Activated CD4-positive, CD25-positive, alpha-beta regulatory T cell treated with anti-CD3 and anti-CD28 coated beads, Interleukin-2, amount 50 U/mL, for 16 hours (primary cell): ENCODE results near the gene COQ2.
"Not testable (repeated sequence)": the region's sequence is repeated elsewhere in the genome, so short reads cannot be mapped to it uniquely, and the experiment has no call there.

Experiments used
- DNase-seq: peaks from one replicate; pipeline ENCODE4 v3.0.0-alpha.2; 2020; ENCODE audit warnings: low read depth, low spot score

Gene COQ2, protein sequence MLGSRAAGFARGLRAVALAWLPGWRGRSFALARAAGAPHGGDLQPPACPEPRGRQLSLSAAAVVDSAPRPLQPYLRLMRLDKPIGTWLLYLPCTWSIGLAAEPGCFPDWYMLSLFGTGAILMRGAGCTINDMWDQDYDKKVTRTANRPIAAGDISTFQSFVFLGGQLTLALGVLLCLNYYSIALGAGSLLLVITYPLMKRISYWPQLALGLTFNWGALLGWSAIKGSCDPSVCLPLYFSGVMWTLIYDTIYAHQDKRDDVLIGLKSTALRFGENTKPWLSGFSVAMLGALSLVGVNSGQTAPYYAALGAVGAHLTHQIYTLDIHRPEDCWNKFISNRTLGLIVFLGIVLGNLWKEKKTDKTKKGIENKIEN

DNA sequence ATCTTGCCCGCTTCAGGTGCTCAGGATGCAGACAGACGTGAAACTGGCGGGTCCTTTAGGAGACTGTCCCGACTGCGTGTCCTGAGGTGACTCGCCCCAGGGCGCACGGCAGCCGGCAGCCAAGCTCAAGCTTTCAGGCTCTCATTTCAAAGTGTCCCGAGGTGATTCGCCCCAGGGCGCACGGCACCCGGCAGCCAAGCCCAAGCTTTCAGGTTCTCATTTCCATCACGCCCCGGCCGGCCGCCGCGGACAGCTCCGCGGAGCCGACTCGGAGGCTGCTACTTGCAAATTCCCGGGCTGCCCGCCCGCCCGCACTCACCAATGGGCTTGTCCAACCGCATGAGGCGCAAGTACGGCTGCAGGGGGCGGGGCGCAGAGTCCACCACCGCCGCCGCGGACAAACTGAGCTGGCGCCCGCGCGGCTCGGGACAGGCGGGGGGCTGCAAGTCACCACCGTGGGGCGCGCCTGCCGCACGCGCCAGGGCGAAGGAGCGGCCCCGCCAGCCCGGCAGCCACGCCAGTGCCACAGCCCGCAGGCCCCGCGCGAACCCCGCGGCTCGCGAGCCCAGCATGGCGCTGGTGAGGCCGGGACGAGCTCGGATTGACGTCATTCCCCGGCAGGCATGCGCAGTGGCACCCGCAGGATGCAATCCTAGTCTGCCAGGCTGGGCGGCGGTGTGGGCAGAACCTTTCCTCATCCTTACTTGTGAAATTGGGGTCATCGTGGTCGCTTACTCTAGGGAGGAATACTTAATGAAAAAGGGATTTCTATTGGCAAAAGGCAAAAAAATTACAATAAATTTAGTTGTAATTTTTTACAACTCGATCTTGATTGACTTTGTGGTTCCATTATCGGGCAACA is at the start of gene COQ2:
Gene COQ2, minus strand, starts transcription at position 606 of the 862 bp plus-strand sequence. Its CDS starts 34 bp downstream, at position 572.
- DNase-seq = peak; percentile 87

DNA sequence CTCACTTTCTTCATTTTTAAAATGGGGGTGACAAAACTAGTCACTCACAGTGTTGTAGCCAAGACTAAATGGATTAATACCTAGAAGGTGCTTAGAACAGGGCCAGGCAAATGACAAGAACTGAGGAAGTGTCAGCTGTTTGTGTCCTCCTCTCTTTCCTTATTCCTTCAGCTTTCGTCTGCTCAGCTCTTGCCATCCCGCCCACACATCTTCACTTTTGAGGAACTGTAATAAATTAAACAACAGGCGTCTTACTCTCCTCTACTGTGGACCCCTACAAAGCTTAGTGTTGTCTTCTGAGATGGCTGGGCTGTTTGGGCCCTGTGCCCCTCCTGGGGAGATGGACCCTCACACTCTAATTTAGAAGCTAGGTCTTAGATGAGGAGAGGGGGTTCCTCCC is 47.4 kb upstream of the COQ2 start:
- no peak for DNase-seq

DNA sequence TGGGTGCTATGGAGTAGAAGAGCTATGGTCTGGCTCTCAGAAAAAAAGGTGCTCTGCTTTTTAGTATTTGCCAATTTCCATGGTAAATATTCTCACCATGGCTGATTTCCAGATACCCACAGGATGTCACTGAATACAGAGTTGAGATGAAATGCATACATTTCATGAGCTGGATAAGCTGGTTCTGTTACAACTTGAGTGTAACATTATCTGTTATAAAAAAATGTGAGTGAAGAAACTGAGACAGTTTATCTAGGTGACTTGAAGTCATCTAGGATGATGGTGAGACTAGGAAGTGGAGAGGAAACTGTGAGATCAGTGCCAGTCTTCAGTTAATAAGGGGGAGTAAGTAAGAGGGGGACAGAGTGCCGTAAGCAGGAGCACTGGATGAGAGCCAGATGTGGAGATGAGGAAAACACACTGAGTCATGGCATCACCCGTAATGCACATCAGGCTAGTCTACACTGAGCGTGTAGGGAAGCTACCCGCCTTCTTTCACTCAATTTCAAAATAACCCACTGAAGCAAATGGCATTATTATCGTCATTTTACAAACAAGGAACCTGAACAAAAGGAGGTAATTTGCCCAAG is 45.0 kb upstream of the COQ2 start:
- DNase-seq = no peak

DNA sequence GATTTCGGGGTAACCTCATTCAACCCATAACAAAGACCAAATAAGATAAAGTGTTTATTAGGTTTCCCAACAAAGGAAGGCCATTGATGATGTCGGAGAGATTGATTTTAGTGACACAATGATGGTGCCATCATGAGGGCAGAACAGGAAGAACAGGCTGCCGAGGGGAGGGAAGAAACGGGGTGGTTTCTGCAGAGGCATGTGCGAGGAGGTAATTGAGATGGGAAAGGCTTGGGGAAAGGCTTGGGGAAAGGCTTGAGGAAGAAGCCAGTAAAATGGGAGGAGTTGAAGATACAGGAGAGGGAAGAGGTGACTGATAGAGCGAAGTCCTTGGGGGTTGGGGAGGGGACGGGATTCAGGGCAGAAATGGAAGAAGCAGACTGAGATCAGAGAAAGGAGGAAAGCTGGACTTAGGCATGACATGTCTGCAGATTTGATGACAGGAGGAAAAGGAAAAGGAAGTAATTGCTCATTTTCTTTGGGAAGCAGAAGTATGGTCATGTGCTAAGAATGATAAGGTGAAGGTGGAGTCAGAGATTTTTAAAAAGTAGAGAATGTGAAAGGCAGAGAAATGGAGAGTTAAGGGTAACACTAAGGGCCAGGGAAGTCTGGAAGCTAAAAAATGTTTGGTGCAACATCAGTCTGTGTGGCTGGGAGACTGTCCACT is 44.1 kb upstream of the COQ2 start:
- no peak for DNase-seq

DNA sequence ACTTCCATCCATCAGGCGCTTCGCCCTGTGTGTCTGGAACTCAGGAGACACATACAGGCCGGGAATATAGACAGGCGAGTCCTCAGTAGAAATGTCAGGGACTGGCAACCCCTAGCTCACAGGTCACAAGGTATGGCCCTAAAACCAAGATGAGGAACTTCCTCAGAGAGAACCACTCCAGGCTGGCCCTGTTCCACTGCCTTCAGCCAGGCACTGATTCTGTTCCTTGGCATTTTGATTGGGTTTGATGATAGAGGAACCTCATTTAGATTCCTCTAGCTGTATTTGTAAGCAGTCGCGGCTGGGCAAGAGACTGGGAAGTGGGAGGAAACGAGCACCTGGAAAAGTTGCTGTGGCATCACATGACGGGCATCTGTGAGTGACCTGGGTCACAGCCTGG is 41.9 kb upstream of the COQ2 start:
- no peak for DNase-seq

DNA sequence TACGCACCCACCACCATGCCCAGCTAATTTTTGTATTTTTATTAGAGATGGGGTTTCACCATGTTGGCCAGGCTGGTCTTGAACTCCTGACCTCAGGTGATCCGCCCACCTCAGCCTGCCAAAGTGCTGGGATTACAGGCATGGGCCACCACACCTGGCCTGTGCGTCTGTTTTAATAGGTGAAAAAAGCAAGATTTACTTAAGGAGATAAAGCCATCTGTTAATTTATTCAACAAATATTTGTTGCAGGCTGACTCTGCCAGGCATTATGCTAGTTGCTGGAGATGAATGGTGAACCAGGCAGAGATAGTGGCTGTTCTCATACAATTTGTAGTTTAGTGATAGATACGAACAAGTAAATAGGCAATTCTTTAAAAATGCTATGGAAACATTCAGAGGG is 40.7 kb upstream of the COQ2 start:
- DNase-seq = not testable (repeated sequence)

DNA sequence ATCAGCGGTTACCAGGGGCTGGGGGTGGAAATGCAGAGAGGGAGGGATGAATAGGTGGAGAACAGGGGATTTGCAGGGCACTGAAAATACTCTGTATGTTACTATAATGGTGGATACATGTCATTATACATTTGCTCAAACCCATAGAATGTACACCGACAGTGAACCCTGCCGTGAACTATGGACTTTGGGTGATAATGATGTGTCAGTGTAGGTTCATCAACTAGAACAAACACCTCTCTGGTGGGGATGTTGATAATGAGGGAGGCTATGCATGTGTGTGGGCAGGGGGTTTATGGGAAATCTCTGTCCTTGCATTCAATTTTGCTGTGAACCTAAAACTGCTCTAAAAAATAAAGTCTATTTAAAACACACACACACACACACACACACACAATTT is 38.5 kb upstream of the COQ2 start:
- DNase-seq = no peak

DNA sequence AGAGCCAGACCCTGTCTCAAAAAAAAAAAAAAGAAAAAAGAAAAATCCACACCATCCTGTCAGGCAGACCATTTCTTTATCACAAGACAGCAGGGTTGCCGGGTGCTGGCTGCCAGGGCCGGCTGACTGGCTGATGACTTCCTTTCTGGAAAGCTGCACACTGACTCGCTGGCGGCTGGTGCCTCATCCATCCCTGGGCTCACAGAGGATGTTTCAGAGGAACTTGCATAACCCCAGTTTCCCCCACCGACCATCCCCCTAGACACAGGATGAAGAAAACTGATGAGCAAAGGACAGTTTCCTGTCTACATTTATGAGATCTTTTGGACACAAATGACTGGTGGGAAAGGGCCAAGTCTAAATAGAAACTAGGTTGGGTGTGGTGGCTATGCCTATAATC is 36.0 kb upstream of the COQ2 start:
- no peak for DNase-seq

DNA sequence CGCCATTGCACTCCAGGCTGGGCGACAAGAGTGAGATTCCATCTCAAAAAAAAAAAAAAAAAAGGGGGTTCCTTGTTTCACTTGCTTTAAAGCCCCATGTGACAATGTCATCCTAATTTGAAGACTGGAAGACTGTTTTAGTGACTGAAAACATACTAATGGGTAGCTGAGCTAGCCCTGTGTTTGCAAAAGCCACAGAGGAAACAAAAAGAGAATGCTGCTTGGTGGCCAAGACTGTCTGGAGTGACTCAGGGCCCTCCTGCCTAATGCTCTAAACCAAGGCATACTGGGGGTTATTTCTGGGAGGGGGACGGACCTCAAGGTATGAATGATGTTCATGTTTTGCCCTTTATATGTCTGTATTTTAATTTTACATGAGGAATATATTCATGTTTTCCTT is 34.1 kb upstream of the COQ2 start:
- DNase-seq = no peak

DNA sequence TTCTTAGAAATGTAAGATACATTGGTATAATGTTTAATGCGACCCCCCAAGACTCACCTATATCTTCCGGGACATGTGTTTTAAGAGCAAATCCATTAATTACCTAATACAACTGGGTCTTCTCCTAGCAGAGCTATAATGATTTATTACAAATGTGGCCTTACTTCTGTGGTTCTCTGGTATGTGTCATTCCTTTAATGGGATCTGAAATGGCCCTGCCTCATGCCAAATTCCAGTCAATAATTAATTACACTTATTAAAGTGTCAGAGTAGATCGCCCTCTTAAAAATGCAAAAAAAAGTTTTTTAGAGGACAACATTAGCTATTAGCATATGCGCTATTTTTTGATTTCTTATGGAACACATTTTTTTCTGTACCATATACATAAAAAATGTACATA is 33.1 kb upstream of the COQ2 start:
- DNase-seq = no peak

DNA sequence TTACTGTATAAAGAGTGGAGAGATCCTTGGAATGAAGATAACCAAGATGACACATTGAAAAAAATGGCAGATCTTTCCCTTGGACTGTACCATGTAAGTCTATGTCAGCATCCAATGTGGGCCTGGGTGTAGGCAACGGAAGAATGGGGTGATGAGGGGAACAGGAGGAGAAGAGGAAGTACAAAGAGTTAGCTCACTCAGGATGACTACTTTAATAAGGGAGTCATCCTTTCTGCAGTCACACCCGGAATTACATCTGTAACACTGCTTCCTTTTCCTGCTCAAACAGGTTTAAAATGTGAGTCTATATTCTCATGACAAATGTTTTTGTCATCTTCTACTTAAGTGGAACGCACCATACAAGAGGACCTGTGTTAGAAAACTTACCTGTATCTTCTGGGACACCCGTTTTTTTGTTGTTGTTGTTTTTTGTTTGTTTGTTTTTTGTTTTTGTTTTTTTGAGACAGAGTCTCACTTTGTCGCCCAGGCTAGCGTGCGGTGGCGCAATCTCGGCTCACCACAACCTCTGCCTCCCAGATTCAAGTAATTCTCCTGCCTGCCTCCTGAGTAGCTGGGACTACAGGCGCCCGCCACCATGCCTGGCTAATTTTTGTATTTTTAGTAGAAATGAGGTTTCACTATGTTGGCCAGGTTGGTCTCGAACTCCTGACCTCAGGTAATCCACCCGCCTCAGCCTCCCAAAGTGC is 32.0 kb upstream of the COQ2 start:
- no peak for DNase-seq

DNA sequence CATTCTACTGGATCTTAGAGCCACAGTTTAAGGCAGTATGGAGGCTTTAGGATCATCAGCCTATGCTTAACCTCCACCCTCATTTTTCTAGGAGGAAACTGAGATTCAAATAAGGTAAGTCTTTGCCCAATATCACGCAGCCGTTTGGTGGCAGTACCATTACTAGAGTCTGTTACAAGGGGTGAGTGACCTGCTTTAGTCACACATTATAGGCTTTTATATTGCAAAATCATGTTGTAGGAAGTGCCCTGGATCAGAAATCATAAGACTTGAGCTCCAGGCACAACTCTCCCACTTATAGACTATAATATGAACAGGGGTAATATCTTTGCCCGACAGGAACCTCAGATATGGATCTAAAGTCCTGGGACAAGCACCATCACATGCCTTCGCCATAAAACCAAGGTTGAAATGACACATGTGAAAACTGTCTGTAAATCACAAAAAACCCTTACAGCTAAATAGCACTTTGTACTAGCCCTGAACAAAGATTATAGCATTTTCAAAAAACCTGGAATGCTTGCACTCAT is 30.8 kb upstream of the COQ2 start:
- DNase-seq = no peak

DNA sequence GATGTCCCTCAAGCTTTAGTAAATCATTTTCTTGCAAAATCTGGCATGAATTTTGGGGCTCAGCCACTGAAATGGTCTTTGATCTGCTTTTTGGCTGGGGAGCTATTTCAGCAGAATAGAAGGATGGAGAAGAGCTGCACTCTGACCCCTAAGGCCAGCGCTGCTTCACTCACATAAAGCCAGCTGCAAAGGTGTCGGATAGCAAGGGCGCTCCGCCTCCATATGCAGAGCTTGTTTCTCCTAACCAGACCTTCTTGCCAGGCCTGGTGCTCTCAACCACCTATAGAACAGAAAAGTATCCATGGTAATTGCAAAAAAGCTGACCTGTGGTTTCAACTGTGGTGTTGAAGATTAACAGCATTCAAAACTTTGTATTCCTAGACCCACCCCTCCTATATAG is 24.1 kb upstream of the COQ2 start:
- DNase-seq = no peak

DNA sequence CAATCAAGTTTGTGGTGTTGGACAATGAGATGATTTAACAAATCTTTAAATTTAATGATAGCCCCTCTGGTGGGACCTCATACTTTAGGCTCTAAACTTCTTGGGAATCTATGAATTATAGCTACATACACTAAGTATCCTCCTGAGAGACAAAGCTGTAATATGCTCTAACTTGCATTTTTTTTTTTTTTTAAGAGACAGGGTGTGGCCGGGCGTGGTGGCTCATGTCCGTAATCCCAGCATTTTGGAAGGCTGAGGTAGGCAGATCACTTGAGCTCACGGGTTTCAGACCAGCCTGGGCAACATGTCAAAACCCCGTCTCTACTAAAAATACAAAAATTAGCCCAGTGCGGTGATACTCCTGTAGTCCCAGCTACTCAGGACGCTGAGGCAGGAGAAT is 23.3 kb upstream of the COQ2 start:
- DNase-seq = no peak

DNA sequence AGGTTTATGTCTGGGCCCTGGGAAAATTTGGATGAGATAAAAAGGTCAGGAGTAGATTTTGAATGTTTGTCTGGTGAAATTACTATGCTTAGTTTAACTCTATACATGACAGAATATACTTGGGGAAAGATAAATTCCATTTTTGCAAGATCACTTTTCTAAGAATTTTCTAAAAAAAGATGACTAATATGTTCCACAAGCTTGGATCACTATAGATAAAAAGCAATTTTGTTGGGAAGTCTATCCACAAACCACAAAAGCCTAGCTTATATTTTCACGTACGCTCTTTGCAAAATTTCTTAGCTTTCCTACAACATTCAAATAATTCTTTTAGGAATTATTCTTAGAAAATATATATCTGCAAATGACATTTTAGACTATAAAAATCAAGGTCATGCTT is 20.6 kb upstream of the COQ2 start:
- no peak for DNase-seq

DNA sequence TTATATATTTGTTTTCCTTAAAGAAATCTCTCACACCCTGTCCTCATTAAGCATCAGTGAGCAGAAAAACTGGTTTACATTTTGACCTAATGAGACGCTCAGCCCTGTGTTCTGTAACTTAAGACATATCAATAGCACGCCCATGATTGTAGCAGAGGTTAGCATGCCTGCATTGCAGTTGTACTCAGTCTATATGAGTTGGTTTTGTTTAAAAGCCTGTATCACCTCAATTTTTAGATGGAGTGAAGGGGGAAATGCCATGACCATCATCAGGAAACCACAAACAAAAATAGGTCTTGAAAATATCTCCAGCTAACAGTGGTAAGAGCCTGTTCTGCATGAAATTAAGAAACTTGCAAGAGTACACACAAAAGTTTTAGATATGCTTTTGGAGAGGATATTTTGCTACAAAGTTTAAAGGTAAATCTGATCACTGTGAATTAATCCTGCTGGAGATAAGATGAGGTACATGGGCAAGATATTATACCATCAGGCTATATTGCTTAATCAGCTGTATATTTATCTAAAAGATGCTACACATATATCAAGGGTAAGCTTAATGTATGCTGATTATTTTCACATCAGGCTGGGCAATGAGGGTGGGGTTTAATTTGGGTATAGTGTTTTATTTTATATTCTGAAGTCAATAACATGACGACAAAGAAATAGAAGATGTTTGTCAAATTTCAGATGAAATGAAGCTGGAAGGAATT is 13.1 kb upstream of the COQ2 start:
- DNase-seq = no peak

DNA sequence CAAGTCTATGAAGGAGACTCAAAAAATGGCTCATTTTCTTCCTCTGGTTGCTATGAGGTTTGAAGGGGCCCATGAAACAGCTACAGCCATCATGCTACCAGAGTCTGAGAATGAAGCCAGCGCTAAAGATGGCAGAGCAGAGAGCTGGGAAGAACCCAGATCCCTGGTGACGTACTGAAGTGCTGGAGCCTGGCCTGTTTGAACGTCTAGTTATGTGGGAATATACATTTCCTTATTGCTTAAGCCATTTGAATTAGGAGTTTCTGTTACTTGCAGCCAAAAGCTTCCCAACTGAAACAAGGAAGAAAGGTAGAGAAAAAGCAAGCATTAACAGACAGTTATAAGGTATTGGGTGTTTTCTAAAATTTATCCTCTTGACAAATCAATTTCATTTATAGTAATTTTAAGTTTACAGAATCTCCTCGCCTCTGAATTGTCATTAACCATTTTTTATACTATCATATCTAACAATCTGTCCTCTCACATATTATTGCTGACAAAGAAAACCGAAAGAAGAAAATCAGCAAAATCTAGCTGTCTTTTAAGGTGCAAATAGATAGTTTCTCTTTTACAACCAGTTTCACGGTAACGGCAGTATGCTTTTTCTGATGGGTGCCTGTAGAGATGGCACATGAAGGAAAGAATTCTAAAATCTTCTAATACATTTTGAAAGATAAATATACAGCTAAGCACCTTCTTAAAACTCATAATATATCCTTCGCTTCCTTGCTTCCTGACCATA is 8.9 kb upstream of the COQ2 start:
- DNase-seq = no peak

DNA sequence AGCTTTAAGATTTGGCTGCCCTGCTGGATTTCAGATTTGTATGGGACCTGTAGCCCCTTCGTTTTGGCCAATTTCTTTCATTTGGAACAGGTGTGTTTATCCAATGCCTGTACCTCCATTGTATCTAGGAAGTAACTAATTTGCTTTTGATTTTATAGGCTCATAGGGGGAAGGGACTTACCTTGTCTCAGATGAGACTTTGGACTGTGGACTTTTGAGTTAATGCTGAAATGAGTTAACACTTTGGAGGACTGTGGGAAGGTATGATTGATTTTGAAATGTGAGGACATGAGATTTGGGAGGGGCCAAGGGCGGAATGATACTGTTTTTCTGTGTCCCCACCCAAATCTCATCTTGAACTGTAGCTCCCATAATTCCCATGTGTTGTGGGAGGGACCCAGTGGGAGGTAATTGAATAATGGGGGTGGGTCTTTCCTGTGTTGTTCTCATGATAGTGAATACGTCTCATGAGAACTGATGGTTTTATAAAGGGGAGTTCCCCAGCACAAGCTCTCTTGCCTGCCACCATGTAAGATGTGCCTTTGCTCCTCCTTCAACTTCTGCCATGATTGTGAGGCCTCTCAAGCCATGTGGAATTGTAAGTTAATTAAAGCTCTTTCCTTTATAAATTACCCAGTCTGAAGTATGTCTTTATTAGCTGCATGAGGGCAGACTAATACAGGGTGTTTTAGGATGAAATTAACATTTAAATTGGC is 5.6 kb upstream of the COQ2 start:
- not testable (repeated sequence) for DNase-seq

DNA sequence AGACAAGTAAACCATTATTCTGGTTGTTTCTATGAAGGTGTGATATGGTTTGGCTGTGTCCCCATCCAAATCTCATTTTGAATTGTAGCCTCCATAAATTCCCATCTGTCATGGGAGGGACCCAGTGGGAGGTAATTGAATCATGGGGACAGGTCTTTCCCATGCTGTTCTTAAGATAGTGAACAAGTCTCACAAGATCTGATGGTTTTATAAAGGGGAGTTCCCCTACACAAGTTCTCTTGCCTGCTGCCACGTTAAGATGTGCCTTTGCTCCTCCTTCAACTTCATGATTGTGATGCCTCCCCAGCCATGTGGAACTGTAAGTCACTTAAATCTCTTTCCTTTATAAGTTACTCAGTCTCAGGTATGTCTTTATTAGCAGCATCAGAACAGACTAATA is 3.8 kb upstream of the COQ2 start:
- DNase-seq = not testable (repeated sequence)
